ENCODE measurements around the gene SLC35D1. TPM values are rescaled to one million over a fixed set of nuclear protein-coding genes. Genes with fewer than 3 reads are reported as not detected.

Gene SLC35D1
- total and polyA plus RNA-seq, 9 of the 15 experiments (the other 6 are each of a cell fraction or from before 2014, with no cell fraction given): 2.3 to 10.4 (median 6.4) TPM

DNA sequence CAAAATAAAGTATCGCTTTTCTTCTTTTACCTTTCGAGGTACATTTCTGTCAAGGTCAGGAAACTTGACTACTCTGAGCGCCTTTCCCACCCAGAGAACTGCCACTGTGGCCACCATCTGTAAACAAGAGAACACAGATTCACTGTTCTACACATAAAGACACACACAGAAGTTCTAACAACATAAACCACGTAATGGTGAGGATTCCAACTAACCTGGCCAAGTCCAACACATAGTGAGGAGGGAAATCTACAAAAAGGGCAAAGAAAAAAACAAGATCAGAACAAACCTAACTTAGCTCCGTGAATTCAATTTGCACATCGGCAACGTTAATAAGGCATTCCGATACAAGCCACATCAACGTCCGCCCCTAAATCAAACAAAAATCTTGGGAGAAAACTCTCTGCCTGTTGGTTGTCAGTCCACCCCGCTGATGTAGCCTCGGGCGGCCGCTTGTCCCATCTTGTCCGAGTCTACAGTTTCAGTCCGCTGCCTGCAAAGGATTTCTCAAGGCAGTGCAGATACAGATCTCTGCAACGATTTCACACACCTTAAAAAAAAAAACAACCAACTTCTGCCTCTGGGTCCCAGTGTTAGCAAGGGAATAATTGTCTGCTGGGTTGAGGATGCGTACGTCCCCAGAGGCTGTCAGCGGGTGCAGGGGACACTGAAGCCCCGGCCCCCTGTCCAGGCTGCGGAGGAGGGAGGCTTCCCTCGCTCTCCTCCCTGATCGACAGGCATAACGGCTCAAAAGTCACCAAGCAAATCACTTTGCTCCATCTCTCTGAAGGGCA is 1.0 kb downstream of the SLC35D1 start (continued):
- TF ChIP-seq CBX3 (IDR thresholded peaks at IDR 0.05; ENCODE audit: borderline replicate concordance in 1 of 2, low read length in 2 of 2) (0 out of 3 replicates have a peak, but pooled peaks of 1 of the 2 experiments have one; percentile 33), ZNF282 (CRISPR knock-in tag; IDR thresholded peaks at IDR 0.05) (no peak), ZBTB1 (CRISPR knock-in tag; IDR thresholded peaks at IDR 0.05; ENCODE audit: borderline replicate concordance, low read depth) (0 out of 2 replicates have a peak, but pooled peaks have one; percentile 23), ZNF384 (IDR thresholded peaks at IDR 0.05; ENCODE audit: low read depth, low read length) (peak; percentile 74), SRF (CRISPR knock-in tag; IDR thresholded peaks at IDR 0.05) (peak in 1 of 2 experiments; percentile 33; a peak in 1 of 4 replicates), MYBL2 (IDR thresholded peaks at IDR 0.05; ENCODE audit: low read depth) (no peak), MYBL2 (CRISPR knock-in tag; IDR thresholded peaks at IDR 0.05; ENCODE audit: borderline replicate concordance) (no peak), LCOR (CRISPR knock-in tag; IDR thresholded peaks at IDR 0.05) (0 out of 2 replicates have a peak, but pooled peaks have one; percentile 43), HMGN3 (IDR thresholded peaks at IDR 0.05; ENCODE audit: borderline replicate concordance, extremely low read depth, insufficient read length, low read depth, low read length) (peak; percentile 5), POLR3G (IDR thresholded peaks at IDR 0.05; ENCODE audit: extremely low read depth, insufficient read length, insufficient replicate concordance) (no peak), ZNF224 (CRISPR knock-in tag; IDR thresholded peaks at IDR 0.05) (no peak), RAD51 (IDR thresholded peaks at IDR 0.05; ENCODE audit: borderline replicate concordance, low read depth) (no peak), L3MBTL2 (IDR thresholded peaks at IDR 0.05) (no peak), PML (IDR thresholded peaks at IDR 0.05; ENCODE audit: low read length) (no peak), CEBPB (tag; IDR thresholded peaks at IDR 0.05) (peak; percentile 89)
- TF ChIP-seq, protein P1, sequence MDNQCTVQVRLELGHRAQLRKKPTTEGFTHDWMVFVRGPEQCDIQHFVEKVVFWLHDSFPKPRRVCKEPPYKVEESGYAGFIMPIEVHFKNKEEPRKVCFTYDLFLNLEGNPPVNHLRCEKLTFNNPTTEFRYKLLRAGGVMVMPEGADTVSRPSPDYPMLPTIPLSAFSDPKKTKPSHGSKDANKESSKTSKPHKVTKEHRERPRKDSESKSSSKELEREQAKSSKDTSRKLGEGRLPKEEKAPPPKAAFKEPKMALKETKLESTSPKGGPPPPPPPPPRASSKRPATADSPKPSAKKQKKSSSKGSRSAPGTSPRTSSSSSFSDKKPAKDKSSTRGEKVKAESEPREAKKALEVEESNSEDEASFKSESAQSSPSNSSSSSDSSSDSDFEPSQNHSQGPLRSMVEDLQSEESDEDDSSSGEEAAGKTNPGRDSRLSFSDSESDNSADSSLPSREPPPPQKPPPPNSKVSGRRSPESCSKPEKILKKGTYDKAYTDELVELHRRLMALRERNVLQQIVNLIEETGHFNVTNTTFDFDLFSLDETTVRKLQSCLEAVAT (IDR thresholded peaks at IDR 0.05): 0 out of 4 replicates have a peak, but pooled peaks of 1 of the 2 experiments have one; percentile 41
- TF ChIP-seq, protein P2, sequence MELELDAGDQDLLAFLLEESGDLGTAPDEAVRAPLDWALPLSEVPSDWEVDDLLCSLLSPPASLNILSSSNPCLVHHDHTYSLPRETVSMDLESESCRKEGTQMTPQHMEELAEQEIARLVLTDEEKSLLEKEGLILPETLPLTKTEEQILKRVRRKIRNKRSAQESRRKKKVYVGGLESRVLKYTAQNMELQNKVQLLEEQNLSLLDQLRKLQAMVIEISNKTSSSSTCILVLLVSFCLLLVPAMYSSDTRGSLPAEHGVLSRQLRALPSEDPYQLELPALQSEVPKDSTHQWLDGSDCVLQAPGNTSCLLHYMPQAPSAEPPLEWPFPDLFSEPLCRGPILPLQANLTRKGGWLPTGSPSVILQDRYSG (tag; conservative IDR thresholded peaks at IDR 0.05; ENCODE audit: low read depth): no peak
- TF ChIP-seq, protein P3, sequence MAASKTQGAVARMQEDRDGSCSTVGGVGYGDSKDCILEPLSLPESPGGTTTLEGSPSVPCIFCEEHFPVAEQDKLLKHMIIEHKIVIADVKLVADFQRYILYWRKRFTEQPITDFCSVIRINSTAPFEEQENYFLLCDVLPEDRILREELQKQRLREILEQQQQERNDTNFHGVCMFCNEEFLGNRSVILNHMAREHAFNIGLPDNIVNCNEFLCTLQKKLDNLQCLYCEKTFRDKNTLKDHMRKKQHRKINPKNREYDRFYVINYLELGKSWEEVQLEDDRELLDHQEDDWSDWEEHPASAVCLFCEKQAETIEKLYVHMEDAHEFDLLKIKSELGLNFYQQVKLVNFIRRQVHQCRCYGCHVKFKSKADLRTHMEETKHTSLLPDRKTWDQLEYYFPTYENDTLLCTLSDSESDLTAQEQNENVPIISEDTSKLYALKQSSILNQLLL (CRISPR knock-in tag; IDR thresholded peaks at IDR 0.05; ENCODE audit: borderline replicate concordance): no peak
- TF ChIP-seq, protein P4, sequence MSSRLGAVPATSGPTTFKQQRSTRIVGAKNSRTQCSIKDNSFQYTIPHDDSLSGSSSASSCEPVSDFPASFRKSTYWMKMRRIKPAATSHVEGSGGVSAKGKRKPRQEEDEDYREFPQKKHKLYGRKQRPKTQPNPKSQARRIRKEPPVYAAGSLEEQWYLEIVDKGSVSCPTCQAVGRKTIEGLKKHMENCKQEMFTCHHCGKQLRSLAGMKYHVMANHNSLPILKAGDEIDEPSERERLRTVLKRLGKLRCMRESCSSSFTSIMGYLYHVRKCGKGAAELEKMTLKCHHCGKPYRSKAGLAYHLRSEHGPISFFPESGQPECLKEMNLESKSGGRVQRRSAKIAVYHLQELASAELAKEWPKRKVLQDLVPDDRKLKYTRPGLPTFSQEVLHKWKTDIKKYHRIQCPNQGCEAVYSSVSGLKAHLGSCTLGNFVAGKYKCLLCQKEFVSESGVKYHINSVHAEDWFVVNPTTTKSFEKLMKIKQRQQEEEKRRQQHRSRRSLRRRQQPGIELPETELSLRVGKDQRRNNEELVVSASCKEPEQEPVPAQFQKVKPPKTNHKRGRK (tag; IDR thresholded peaks at IDR 0.05): no peak
- TF ChIP-seq, protein P5, sequence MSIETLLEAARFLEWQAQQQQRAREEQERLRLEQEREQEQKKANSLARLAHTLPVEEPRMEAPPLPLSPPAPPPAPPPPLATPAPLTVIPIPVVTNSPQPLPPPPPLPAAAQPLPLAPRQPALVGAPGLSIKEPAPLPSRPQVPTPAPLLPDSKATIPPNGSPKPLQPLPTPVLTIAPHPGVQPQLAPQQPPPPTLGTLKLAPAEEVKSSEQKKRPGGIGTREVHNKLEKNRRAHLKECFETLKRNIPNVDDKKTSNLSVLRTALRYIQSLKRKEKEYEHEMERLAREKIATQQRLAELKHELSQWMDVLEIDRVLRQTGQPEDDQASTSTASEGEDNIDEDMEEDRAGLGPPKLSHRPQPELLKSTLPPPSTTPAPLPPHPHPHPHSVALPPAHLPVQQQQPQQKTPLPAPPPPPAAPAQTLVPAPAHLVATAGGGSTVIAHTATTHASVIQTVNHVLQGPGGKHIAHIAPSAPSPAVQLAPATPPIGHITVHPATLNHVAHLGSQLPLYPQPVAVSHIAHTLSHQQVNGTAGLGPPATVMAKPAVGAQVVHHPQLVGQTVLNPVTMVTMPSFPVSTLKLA (conservative IDR thresholded peaks at IDR 0.05): 0 out of 4 replicates have a peak, but pooled peaks of 1 of the 2 experiments have one; percentile 31
